Retinal pigment epithelial cell (primary cell): ENCODE results near the gene CCDC63.
A peak's percentile ranks its signal among the peaks of the same experiment; 100 is the strongest.

Source experiments
- DNase-seq: peaks from one replicate; pipeline ENCODE4 v3.0.0-alpha.2; 2010; ENCODE audit warnings: low read depth
- H3K4me3 ChIP-seq: 2 replicates; pipeline ENCODE4 v1.5.1; 2011; ENCODE audit warnings: mild to moderate bottlenecking, low read length, control low read depth, moderate library complexity
- CTCF ChIP-seq: conservative IDR thresholded peaks from 2 replicates; pipeline ENCODE4 v1.5.1; 2011; ENCODE audit warnings: low read depth, low read length, control low read depth, inconsistent platforms

The CCDC63 gene

GRCh38 chr12:110821917-110822316 lies 24.9 kb upstream of the CCDC63 start:
- DNase-seq, result no peak
- H3K4me3 ChIP-seq, result no peak overlapping the region
- TF ChIP-seq CTCF, result no peak

- DNase-seq, result no peak
- TF ChIP-seq CTCF, result no peak
- H3K4me3 ChIP-seq, result no peak overlapping the region
Observed at GRCh38 chr12:110822821-110823415, 23.9 kb upstream of the CCDC63 start.

GRCh38 chr12:110824342-110824741 lies 22.4 kb upstream of the CCDC63 start:
- H3K4me3 ChIP-seq, result no peak overlapping the region
- TF ChIP-seq CTCF, result no peak
- DNase-seq, result no peak

GRCh38 chr12:110825530-110825929 lies 21.3 kb upstream of the CCDC63 start:
- H3K4me3 ChIP-seq, result no peak overlapping the region
- no peak for TF ChIP-seq CTCF
- no peak for DNase-seq

GRCh38 chr12:110826592-110827200 lies 20.1 kb upstream of the CCDC63 start:
- peak; percentile 32 for DNase-seq
- TF ChIP-seq CTCF, result peak; percentile 78
- peak overlapping the region; percentile 15 for H3K4me3 ChIP-seq

- no peak overlapping the region for H3K4me3 ChIP-seq
- no peak for TF ChIP-seq CTCF
- no peak for DNase-seq
Observed at GRCh38 chr12:110829308-110829707, 17.5 kb upstream of the CCDC63 start.

GRCh38 chr12:110836291-110836690 lies 10.5 kb upstream of the CCDC63 start:
- DNase-seq, result no peak
- H3K4me3 ChIP-seq, result no peak overlapping the region
- TF ChIP-seq CTCF, result no peak
